Stimulated activated CD8-positive, alpha-beta memory T cell treated with anti-CD3 and anti-CD28 coated beads, Interleukin-7, amount 100 ng/mL, for 48 hours (primary cell): Measurements from ENCODE around the gene CDC42EP4.

Experiments used
- DNase-seq, 2 donors: peaks; one replicate each; pipeline ENCODE4 v3.0.0-alpha.2; 2020; ENCODE audit warnings: low read depth in 1 of 2; ENCODE audit errors: extremely low read depth in 1 of 2

Gene CDC42EP4

GRCh38 chr17:73311781-73312641 is at the start of gene CDC42EP4:
Gene CDC42EP4 (minus strand): TSS chr17:73312001. CDS start chr17:73286500, 25,501 bp downstream.
- DNase-seq: peak; percentile 74 to 77

GRCh38 chr17:73360961-73361761 is 49.4 kb upstream of the CDC42EP4 start:
- DNase-seq: no peak

- no peak for DNase-seq
Measured at GRCh38 chr17:73359987-73360410, 48.2 kb upstream of the CDC42EP4 start.

GRCh38 chr17:73359352-73359751 is 47.6 kb upstream of the CDC42EP4 start:
- DNase-seq: no peak

- no peak for DNase-seq
Measured at GRCh38 chr17:73358668-73359067, 46.9 kb upstream of the CDC42EP4 start.

- no peak for DNase-seq
Measured at GRCh38 chr17:73357981-73358380, 46.2 kb upstream of the CDC42EP4 start.

GRCh38 chr17:73357318-73357717 is 45.5 kb upstream of the CDC42EP4 start:
- no peak for DNase-seq

- no peak for DNase-seq
Measured at GRCh38 chr17:73356561-73357170, 44.9 kb upstream of the CDC42EP4 start.

- DNase-seq: no peak
Measured at GRCh38 chr17:73354423-73355284, 42.9 kb upstream of the CDC42EP4 start.

- no peak for DNase-seq
Measured at GRCh38 chr17:73352261-73352660, 40.5 kb upstream of the CDC42EP4 start.

- DNase-seq: no peak
Measured at GRCh38 chr17:73351764-73352163, 40.0 kb upstream of the CDC42EP4 start.

- DNase-seq: no peak
Measured at GRCh38 chr17:73350864-73351263, 39.1 kb upstream of the CDC42EP4 start.

GRCh38 chr17:73349647-73350046 is 37.8 kb upstream of the CDC42EP4 start:
- DNase-seq: no peak

- no peak for DNase-seq
Measured at GRCh38 chr17:73349138-73349537, 37.3 kb upstream of the CDC42EP4 start.

- no peak for DNase-seq
Measured at GRCh38 chr17:73348829-73349095, 37.0 kb upstream of the CDC42EP4 start.

GRCh38 chr17:73348018-73348828 is 36.4 kb upstream of the CDC42EP4 start:
- DNase-seq: no peak

GRCh38 chr17:73347351-73347750 is 35.5 kb upstream of the CDC42EP4 start:
- no peak for DNase-seq

- no peak for DNase-seq
Measured at GRCh38 chr17:73346501-73347162, 34.8 kb upstream of the CDC42EP4 start.

GRCh38 chr17:73343739-73344454 is 32.1 kb upstream of the CDC42EP4 start:
- DNase-seq: no peak
